Smooth muscle cell (in vitro differentiated cells): ENCODE measurements around the gene FAM3C. TPM values are rescaled to one million over a fixed set of nuclear protein-coding genes. Genes with fewer than 3 reads are reported as not detected.

Source experiments
- DNase-seq: peaks from one replicate; lab custom pipeline; 2025; ENCODE audit not compliant: unreplicated experiment; lab: John Stamatoyannopoulos, UW
- H2AFZ ChIP-seq: fragments of 200-600 bp; sonication (generic); 2 replicates; pipeline ENCODE4 v1.6.0; 2016; ENCODE audit warnings: antibody characterized with exemption, low read depth, mild to moderate bottlenecking
- H3F3A ChIP-seq: fragments of 200-600 bp; sonication (generic); 2 replicates; pipeline ENCODE4 v1.6.0; 2017; ENCODE audit warnings: antibody characterized with exemption, low read depth
- H3K27ac ChIP-seq: fragments of 200-600 bp; sonication (generic); 2 replicates; pipeline ENCODE4 v1.5.1; 2016; ENCODE audit warnings: low read depth, mild to moderate bottlenecking
- H3K27me3 ChIP-seq: fragments of 200-600 bp; sonication (generic); 2 replicates; pipeline ENCODE4 v1.6.1; 2016; ENCODE audit warnings: low read depth, mild to moderate bottlenecking
- H3K36me3 ChIP-seq: fragments of 200-600 bp; sonication (generic); 2 replicates; pipeline ENCODE4 v1.5.1; 2016; ENCODE audit warnings: low read depth
- H3K4me1 ChIP-seq: fragments of 200-600 bp; sonication (generic); 2 replicates; pipeline ENCODE4 v1.5.1; 2016; ENCODE audit warnings: low read depth
- H3K4me2 ChIP-seq: fragments of 200-600 bp; sonication (generic); 2 replicates; pipeline ENCODE4 v1.6.0; 2016; ENCODE audit warnings: mild to moderate bottlenecking
- H3K4me3 ChIP-seq: fragments of 200-600 bp; sonication (generic); 2 replicates; pipeline ENCODE4 v1.5.1; 2016; ENCODE audit warnings: mild to moderate bottlenecking
- H3K79me2 ChIP-seq: fragments of 200-600 bp; sonication (generic); 2 replicates; pipeline ENCODE4 v1.6.0; 2016; ENCODE audit warnings: low read depth, mild to moderate bottlenecking
- H3K9ac ChIP-seq: fragments of 200-600 bp; sonication (generic); 2 replicates; pipeline ENCODE4 v1.6.0; 2016; ENCODE audit warnings: low read depth
- H3K9me3 ChIP-seq: fragments of 200-600 bp; sonication (generic); replicated peaks from 2 replicates; pipeline ENCODE4 v1.5.1; 2016; ENCODE audit warnings: low read depth
- H4K20me1 ChIP-seq: fragments of 200-600 bp; sonication (generic); 2 replicates; pipeline ENCODE4 v1.6.0; 2016; ENCODE audit warnings: low read depth
- WGBS: methylation state at CpG from one replicate; pipeline ENCODE4 v1.1.7; 2016; ENCODE audit warnings: low lambda C conversion rate; 5-methylcytosine and 5-hydroxymethylcytosine counted together
- polyA plus RNA-seq: library from polyadenylated mRNA; unstranded; fragments of >200 nt; fragmentation: Nextera tagmentation; extraction: Ambion mirVana; gene quantifications from 2 replicates; pipeline ENCODE4 v1.2.1, GENCODE V29; 2016
- total RNA-seq: library from RNA; depleted of rRNA; stranded (reverse); fragments of >200 nt; gene quantifications from 2 replicates; pipeline ENCODE4 v1.2.3, GENCODE V29; 2014
- TF ChIP-seq, protein P1 (sequence below): fragments of 200-600 bp; sonication (generic); IDR thresholded peaks from 2 replicates; pipeline ENCODE4 v1.5.1; 2017; ENCODE audit warnings: borderline replicate concordance, mild to moderate bottlenecking, antibody characterized with exemption; ENCODE audit not compliant: insufficient read depth, poor library complexity, severe bottlenecking

Gene FAM3C
- total and polyA plus RNA-seq, 2 experiments from 2014 or later: 83.9 to 101 TPM

DNA sequence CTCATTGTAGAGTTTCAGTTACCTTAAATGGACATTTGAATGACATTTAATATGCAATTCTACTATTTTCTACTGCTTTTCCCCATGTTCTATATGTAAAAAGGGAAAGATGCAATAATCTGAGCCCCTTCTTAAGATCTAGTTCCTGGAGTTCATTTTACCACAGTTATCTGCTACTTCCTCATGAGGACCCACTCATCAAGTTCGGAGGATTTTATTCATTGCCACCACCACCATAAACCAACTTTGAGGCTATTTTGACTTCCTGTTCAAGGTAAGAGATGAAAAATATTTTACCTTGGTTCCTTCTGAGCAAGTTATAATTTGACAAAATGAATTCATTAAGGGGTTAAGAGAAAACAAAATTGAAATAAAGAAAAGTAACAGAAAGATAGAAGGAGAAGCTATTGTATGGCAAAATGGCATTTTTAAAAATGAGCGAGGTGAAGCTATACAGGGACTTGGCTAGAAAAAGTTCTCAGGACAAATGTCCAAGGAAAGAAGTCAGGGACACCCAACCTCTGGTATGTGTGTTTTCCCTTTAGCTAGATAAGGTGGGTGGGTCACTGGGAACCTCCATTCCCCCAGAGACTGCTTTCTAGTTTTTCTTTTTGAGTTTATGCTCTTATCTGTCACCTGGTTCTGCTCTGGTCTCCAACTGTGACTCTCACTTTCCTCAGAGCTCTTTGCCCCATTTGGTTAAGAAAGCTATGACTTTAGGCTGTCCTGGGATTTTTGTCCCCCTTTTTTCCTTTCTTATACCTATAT lies 14.9 kb upstream of the FAM3C start:
- WGBS: 96% methylated on average over 2 of the region's 2 CpGs
- no peaks in the 10 kb centered on the region for H3K9me3 ChIP-seq
- no peaks in the 10 kb centered on the region for H3K36me3 ChIP-seq
- H3K27ac ChIP-seq: no peak overlapping the region
- no peaks in the 10 kb centered on the region for H3K79me2 ChIP-seq
- DNase-seq: no peak
- TF ChIP-seq, protein P1, sequence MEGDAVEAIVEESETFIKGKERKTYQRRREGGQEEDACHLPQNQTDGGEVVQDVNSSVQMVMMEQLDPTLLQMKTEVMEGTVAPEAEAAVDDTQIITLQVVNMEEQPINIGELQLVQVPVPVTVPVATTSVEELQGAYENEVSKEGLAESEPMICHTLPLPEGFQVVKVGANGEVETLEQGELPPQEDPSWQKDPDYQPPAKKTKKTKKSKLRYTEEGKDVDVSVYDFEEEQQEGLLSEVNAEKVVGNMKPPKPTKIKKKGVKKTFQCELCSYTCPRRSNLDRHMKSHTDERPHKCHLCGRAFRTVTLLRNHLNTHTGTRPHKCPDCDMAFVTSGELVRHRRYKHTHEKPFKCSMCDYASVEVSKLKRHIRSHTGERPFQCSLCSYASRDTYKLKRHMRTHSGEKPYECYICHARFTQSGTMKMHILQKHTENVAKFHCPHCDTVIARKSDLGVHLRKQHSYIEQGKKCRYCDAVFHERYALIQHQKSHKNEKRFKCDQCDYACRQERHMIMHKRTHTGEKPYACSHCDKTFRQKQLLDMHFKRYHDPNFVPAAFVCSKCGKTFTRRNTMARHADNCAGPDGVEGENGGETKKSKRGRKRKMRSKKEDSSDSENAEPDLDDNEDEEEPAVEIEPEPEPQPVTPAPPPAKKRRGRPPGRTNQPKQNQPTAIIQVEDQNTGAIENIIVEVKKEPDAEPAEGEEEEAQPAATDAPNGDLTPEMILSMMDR: no peak
- H3K4me2 ChIP-seq: no peak overlapping the region
- H3F3A ChIP-seq: no peaks in the 10 kb centered on the region
- no peaks in the 10 kb centered on the region for H3K4me1 ChIP-seq
- no peaks in the 10 kb centered on the region for H3K27me3 ChIP-seq
- no peak overlapping the region for H3K9ac ChIP-seq
- no peak overlapping the region for H2AFZ ChIP-seq
- H4K20me1 ChIP-seq: peaks cover 75% of the 10 kb centered on the region
- no peak overlapping the region for H3K4me3 ChIP-seq

DNA sequence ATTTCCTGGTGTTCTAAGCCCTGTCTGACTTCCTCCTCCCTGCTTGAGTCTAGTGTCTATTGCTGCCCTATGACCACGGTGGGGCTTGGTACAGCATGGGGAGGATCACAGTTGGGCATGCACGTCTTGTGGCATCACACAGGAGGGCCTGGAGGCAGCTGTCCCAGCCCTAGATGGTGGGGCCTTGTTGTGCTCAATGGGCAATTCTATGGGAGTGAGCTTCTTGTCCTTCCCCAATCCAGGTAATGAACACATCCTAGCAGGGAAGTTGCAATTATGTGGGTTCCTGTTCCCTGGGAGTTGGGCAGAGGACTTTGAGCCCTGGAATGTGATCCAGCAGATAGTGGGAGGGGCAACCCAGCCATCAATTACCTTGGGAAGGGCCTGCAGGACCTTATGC lies 10.8 kb upstream of the FAM3C start:
- Histone ChIP-seq H3K27me3 (no peaks in the 10 kb centered on the region), H3K9me3 (no peaks in the 10 kb centered on the region), H3K36me3 (no peaks in the 10 kb centered on the region), H2AFZ (no peak overlapping the region), H3K4me1 (no peaks in the 10 kb centered on the region), H3K27ac (no peak overlapping the region), H3K4me3 (no peak overlapping the region), H3K4me2 (no peak overlapping the region), H3K79me2 (no peaks in the 10 kb centered on the region), H3F3A (no peaks in the 10 kb centered on the region), H4K20me1 (peaks cover 74% of the 10 kb centered on the region), H3K9ac (no peak overlapping the region)
- WGBS: 92% methylated on average over 2 of the region's 2 CpGs
- DNase-seq: no peak
- TF ChIP-seq, protein P1: no peak

DNA sequence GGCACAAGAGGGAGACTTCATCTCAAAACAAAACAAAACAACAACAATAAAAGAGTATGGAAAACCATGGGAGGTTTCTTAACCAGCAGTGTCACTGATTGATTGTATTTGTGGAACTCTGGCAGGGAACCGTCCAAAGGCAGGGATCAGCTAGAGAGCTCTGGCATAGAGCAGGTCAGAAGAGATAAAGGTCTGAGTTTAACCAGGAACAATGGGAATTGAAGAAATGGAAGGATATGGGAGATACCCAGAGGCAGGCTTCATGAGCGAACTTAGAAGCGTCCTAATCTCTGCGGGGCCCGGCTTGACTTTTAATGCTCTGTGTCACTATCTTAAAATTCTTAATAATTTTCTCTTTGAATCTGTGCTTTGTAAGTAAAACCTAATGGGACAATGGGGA lies 10.4 kb upstream of the FAM3C start:
- no peak overlapping the region for H3K27ac ChIP-seq
- 87% methylated on average over 5 of the region's 5 CpGs for WGBS

More for the DNA sequence above, 10.4 kb upstream of the FAM3C start:
- no peak overlapping the region for H3K9ac ChIP-seq
- TF ChIP-seq, protein P1: no peak
- no peaks in the 10 kb centered on the region for H3K27me3 ChIP-seq
- H3K4me3 ChIP-seq: no peak overlapping the region
- no peaks in the 10 kb centered on the region for H3F3A ChIP-seq
- H3K79me2 ChIP-seq: no peaks in the 10 kb centered on the region
- peaks cover 73% of the 10 kb centered on the region for H4K20me1 ChIP-seq
- no peaks in the 10 kb centered on the region for H3K9me3 ChIP-seq
- no peaks in the 10 kb centered on the region for H3K36me3 ChIP-seq
- H2AFZ ChIP-seq: no peak overlapping the region
- no peaks in the 10 kb centered on the region for H3K4me1 ChIP-seq
- DNase-seq: no peak
- no peak overlapping the region for H3K4me2 ChIP-seq
